GM18511 (cell line): ENCODE results near the gene ADAD2.

Source experiments
- ATAC-seq: cut with Tn5 transposase; IDR thresholded peaks from one replicate; pipeline ENCODE4 v1.9.1; 2021; ENCODE audit warnings: mild to moderate bottlenecking, moderate library complexity; ENCODE audit not compliant: unreplicated experiment

ADAD2 gene

DNA sequence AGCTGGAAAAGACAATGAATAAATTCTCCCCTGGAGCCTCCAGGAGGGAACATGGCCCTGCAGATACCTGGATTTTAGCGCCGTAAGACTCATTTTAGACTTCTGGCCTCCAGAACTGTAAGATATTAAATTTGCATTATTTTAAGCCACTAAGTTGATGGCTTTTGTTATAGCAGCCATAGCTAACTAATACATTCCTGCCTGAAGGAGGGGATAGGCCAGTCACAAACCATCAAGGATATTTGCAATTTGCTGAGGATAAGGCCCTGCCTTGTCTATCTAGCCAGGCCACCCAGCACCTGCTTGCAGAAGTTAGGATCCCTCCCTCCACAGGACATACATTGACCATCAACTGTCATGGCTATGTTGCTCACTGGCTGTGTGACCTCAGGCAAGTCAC is 53.8 kb downstream of the ADAD2 start:
- ATAC-seq = no peak

GRCh38 chr16:84245956-84246678 is 55.2 kb downstream of the ADAD2 start:
- no peak for ATAC-seq

- no peak for ATAC-seq
Observed at GRCh38 chr16:84246679-84247077, 55.7 kb downstream of the ADAD2 start.
